ENCODE data around the gene KCNK4. TPM values are rescaled to one million over a fixed set of nuclear protein-coding genes. Genes with fewer than 3 reads are reported as not detected.

KCNK4 gene
- total RNA-seq, 2 experiments from 2014 or later = not detected

DNA sequence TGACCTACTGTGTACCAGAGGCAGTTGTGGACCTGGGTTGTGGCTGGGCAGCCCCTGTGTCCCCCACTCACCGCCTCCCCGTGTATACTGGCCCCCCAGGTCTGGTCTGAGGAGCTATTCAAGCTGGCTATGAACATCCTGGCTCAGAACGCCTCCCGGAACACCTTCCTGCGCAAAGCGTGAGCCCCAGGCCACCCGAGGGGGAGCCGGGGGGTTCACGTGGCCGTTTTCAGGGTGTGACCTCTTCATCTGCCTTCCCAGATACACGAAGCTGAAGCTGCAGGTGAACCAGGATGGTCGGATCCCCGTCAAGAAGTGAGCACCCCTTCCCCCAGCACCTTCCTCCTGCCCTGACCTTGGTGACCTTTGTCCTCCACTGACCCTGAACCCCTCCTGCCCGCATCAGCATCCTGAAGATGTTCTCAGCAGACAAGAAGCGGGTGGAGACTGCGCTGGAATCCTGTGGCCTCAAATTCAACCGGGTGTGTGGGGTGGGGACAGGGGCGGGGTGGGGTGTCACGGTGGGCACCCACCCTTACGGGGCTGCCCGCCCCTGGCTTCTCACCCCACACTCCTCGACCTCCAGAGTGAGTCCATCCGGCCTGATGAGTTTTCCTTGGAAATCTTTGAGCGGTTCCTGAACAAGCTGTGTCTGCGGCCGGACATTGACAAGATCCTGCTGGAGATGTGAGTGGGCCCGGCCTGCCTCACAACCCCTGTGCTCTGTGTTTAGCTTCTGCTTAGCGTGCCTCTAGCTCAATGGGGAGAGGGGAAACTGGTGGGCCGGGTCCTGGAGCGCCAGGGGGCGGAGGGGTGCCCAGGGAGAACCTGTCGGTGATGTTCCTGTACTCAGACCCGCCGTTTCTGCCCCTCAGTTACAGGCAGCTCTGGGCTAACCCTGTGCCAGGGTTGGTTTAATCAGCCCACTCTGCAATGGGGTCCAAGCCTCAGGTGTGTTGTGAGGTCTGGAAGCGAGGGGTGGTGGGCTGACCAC, 35.7 kb upstream of the KCNK4 start:
- POLR2A ChIA-PET = no interaction called here
- no peaks in the 10 kb centered on the region for H3K9me3 Mint-ChIP-seq
- no peak overlapping the region for H3K4me3 Mint-ChIP-seq
- no peak for DNase-seq
- H3K27me3 Mint-ChIP-seq = no peaks in the 10 kb centered on the region
- peaks cover 10% of the 10 kb centered on the region for H3K36me3 Mint-ChIP-seq (ENCODE audit: low read depth)
- H3K27ac Mint-ChIP-seq = no peak overlapping the region
- H3K4me1 Mint-ChIP-seq = peaks cover 17% of the 10 kb centered on the region
- CTCF ChIA-PET = interaction anchor here (0.9 to 3.5 kb wide), 8 partner anchors 9 to 52 kb away, joined by 3 to 14 read pairs (median 4); partner anchors contain the start of gene FKBP2

- no peak overlapping the region for H3K4me3 Mint-ChIP-seq
- ChIA-PET POLR2A (no interaction called here), CTCF (interaction anchor here (1.4 to 3.5 kb wide), 5 partner anchors 8 to 52 kb away, joined by 3 to 14 read pairs (median 4); partner anchors contain the start of gene FKBP2)
- no peaks in the 10 kb centered on the region for H3K27me3 Mint-ChIP-seq
- DNase-seq = no peak
- H3K27ac Mint-ChIP-seq = no peak overlapping the region
- H3K9me3 Mint-ChIP-seq = no peaks in the 10 kb centered on the region
- peaks cover 10% of the 10 kb centered on the region for H3K36me3 Mint-ChIP-seq (ENCODE audit: low read depth)
- peaks cover 15% of the 10 kb centered on the region for H3K4me1 Mint-ChIP-seq
Measured at GRCh38 chr11:64256300-64256699, 34.8 kb upstream of the KCNK4 start.

GRCh38 chr11:64258356-64258755, 32.7 kb upstream of the KCNK4 start:
- Mint-ChIP-seq H3K4me3 (no peak overlapping the region), H3K4me1 (peaks cover 8% of the 10 kb centered on the region), H3K27me3 (no peaks in the 10 kb centered on the region), H3K27ac (no peak overlapping the region), H3K9me3 (no peaks in the 10 kb centered on the region), H3K36me3 (ENCODE audit: low read depth) (peaks cover 12% of the 10 kb centered on the region)
- CTCF ChIA-PET = interaction anchor here (1.0 to 1.3 kb wide), 2 partner anchors 12 to 59 kb away, joined by 3 to 4 read pairs; partner anchors contain the start of genes PPP1R14B and PRDX5
- no peak for DNase-seq
- POLR2A ChIA-PET = no interaction called here

- no peak overlapping the region for H3K4me3 Mint-ChIP-seq
- H3K4me1 Mint-ChIP-seq = peaks cover 8% of the 10 kb centered on the region
- H3K27ac Mint-ChIP-seq = no peak overlapping the region
- H3K36me3 Mint-ChIP-seq (ENCODE audit: low read depth) = peaks cover 12% of the 10 kb centered on the region
- H3K9me3 Mint-ChIP-seq = no peaks in the 10 kb centered on the region
- ChIA-PET POLR2A (no interaction called here), CTCF (interaction anchor here (1.0 to 1.5 kb wide), 3 partner anchors 13 to 59 kb away, joined by 3 to 4 read pairs (median 3); partner anchors contain the start of gene PRDX5)
- no peak for DNase-seq
- no peaks in the 10 kb centered on the region for H3K27me3 Mint-ChIP-seq
Measured at GRCh38 chr11:64258946-64259532, 32.1 kb upstream of the KCNK4 start.

GRCh38 chr11:64259533-64260067, 31.5 kb upstream of the KCNK4 start:
- POLR2A ChIA-PET = no interaction called here
- CTCF ChIA-PET = interaction anchor here (1.0 to 1.5 kb wide), 2 partner anchors 12 to 52 kb away, joined by 3 to 4 read pairs; no protein-coding TSS in a partner anchor
- no peak for DNase-seq
- H3K27ac Mint-ChIP-seq = no peak overlapping the region
- peaks cover 8% of the 10 kb centered on the region for H3K4me1 Mint-ChIP-seq
- no peak overlapping the region for H3K4me3 Mint-ChIP-seq
- H3K27me3 Mint-ChIP-seq = no peaks in the 10 kb centered on the region
- H3K9me3 Mint-ChIP-seq = no peaks in the 10 kb centered on the region
- peaks cover 12% of the 10 kb centered on the region for H3K36me3 Mint-ChIP-seq (ENCODE audit: low read depth)

GRCh38 chr11:64260147-64260708, 30.9 kb upstream of the KCNK4 start:
- DNase-seq = no peak
- Mint-ChIP-seq H3K27ac (peak overlapping the region; percentile 62), H3K9me3 (no peaks in the 10 kb centered on the region), H3K27me3 (no peaks in the 10 kb centered on the region), H3K36me3 (ENCODE audit: low read depth) (peaks cover 12% of the 10 kb centered on the region), H3K4me1 (peaks cover 8% of the 10 kb centered on the region), H3K4me3 (no peak overlapping the region)
- ChIA-PET CTCF (interaction anchor here (1.5 to 12.3 kb wide), 3 partner anchors 9 to 13 kb away, joined by 3 to 162 read pairs (median 5); partner anchors contain the start of genes PLCB3 and PPP1R14B), POLR2A (no interaction called here)

- CTCF ChIA-PET = interaction anchor here (1.7 to 12.3 kb wide), 2 partner anchors 8 to 14 kb away, joined by 5 to 162 read pairs; partner anchors contain the start of genes PLCB3 and PPP1R14B
- no peak overlapping the region for H3K4me3 Mint-ChIP-seq
- no peaks in the 10 kb centered on the region for H3K27me3 Mint-ChIP-seq
- POLR2A ChIA-PET = interaction anchor here (0.6 kb wide), 1 partner anchor 503 kb away, joined by 3 read pairs; no protein-coding TSS in a partner anchor
- peaks cover 8% of the 10 kb centered on the region for H3K4me1 Mint-ChIP-seq
- no peak overlapping the region for H3K27ac Mint-ChIP-seq
- H3K36me3 Mint-ChIP-seq (ENCODE audit: low read depth) = peaks cover 12% of the 10 kb centered on the region
- no peak for DNase-seq
- H3K9me3 Mint-ChIP-seq = no peaks in the 10 kb centered on the region
Measured at GRCh38 chr11:64261556-64262080, 29.5 kb upstream of the KCNK4 start.

DNA sequence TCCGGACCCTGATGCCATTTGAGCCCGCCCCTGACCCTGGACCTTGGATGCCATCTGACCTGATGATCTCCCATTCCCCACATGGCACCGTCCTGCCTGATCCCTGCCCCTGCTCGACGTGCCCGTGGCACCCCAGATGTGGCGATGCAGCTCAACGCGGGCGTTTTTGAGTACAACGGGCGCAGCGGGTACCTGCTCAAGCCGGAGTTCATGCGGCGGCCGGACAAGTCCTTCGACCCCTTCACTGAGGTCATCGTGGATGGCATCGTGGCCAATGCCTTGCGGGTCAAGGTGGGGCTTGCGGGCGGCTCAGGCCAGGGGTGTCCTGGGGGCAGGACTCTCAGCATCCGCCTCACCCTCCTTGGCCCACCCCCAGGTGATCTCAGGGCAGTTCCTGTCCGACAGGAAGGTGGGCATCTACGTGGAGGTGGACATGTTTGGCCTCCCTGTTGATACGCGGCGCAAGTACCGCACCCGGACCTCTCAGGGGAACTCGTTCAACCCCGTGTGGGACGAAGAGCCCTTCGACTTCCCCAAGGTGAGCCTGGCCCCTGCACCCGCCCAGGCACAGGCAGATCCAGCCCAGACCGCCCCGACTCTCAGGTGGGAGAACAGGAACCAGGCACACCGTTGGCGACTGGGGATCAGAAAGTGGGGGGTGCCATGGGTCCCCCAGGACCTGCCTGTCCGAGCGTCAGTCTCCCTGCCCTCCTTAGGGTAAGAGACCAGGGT, 28.7 kb upstream of the KCNK4 start:
- H3K27me3 Mint-ChIP-seq = no peaks in the 10 kb centered on the region
- H3K36me3 Mint-ChIP-seq (ENCODE audit: low read depth) = peaks cover 12% of the 10 kb centered on the region
- ChIA-PET CTCF (interaction anchor here (1.1 to 12.3 kb wide), 2 partner anchors 15 kb away, joined by 3 to 162 read pairs; partner anchors contain the start of genes PLCB3 and PPP1R14B), POLR2A (interaction anchor here (0.6 kb wide), 1 partner anchor 16 kb away, joined by 3 read pairs; no protein-coding TSS in a partner anchor)
- H3K4me1 Mint-ChIP-seq = peaks cover 9% of the 10 kb centered on the region
- H3K4me3 Mint-ChIP-seq = no peak overlapping the region
- peak overlapping the region; percentile 28 for H3K27ac Mint-ChIP-seq
- H3K9me3 Mint-ChIP-seq = no peaks in the 10 kb centered on the region
- DNase-seq = no peak

DNA sequence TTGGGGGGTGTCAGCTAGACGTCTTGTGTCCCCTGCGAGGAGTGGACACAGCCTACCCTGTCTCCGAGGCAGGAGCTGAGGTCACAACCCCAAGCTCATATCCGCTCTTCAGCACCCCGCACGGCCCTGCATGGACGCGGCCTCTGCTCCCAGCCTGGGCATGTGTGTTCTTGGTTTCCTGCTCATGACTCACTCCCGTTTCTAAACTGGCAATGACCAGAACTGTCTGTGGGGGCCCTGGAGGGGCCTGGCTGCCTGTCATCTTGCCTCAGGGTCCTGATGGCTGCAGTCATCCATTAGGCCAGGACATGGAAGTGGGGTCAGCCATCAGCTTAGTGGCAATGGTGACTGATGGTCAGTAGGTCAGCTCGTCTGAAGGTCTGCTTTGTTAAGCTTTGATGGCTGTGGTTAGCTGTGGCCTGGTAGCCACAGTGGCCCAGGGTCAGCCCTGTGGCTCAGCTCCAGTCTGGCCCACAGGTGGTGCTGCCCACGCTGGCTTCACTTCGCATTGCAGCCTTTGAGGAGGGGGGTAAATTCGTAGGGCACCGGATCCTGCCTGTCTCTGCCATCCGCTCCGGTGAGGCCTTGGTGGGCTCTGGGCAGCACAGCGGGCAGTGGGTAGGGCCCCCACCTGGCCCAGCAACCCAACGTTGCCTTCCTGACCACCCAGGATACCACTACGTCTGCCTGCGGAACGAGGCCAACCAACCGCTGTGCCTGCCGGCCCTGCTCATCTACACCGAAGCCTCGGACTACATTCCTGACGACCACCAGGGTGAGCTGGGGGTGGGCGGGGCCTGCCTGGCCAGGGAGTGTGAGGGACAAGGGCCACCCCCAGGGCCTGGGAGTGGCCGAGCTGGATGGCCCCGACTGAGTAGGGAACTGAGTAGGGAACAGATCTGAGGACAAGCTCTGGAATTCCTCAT, 27.8 kb upstream of the KCNK4 start:
- Mint-ChIP-seq H3K9me3 (no peaks in the 10 kb centered on the region), H3K27me3 (no peaks in the 10 kb centered on the region), H3K4me1 (peaks cover 17% of the 10 kb centered on the region), H3K4me3 (no peak overlapping the region), H3K36me3 (ENCODE audit: low read depth) (peaks cover 12% of the 10 kb centered on the region), H3K27ac (no peak overlapping the region)
- POLR2A ChIA-PET = interaction anchor here (0.6 kb wide), 1 partner anchor 17 kb away, joined by 3 read pairs; no protein-coding TSS in a partner anchor
- no peak for DNase-seq
- CTCF ChIA-PET = interaction anchor here (0.6 to 12.3 kb wide), 7 partner anchors 9 to 54 kb away, joined by 3 to 162 read pairs (median 3); partner anchors contain the start of genes PLCB3, PPP1R14B and TRMT112

GRCh38 chr11:64263947-64264317, 27.2 kb upstream of the KCNK4 start:
- no peak for DNase-seq
- Mint-ChIP-seq H3K9me3 (no peaks in the 10 kb centered on the region), H3K36me3 (ENCODE audit: low read depth) (peaks cover 12% of the 10 kb centered on the region), H3K4me1 (peaks cover 24% of the 10 kb centered on the region), H3K27ac (peak overlapping the region; percentile 50), H3K27me3 (no peaks in the 10 kb centered on the region), H3K4me3 (no peak overlapping the region)
- POLR2A ChIA-PET = no interaction called here
- CTCF ChIA-PET = interaction anchor here (0.6 to 12.3 kb wide), 6 partner anchors 9 to 53 kb away, joined by 3 to 162 read pairs (median 4); partner anchors contain the start of genes PLCB3, PPP1R14B and TRMT112

Data from activated CD4-positive, alpha-beta T cell treated with anti-CD3 and anti-CD28 coated beads, Interleukin-2, amount 10 ng/mL, durations not matched to agents 7 days and 5 days (primary cell).